A549 (cell line): ENCODE data around the gene GALNT15. TPM values are rescaled to one million over a fixed set of nuclear protein-coding genes. Genes with fewer than 3 reads are reported as not detected.

ENCODE experiments used
- ATAC-seq, 2 experiments: fragments of 200-7000 bp in 1 of 2; fragments of >200 bp in 1 of 2; cut with Nextera tagmentation in 1 of 2; cut with Tn5 transposase in 1 of 2; 3 replicates each; pipeline versions ENCODE4 v1.8.0 to v1.9.1; 2018 to 2020; ENCODE audit warnings: mild to moderate bottlenecking in 1 of 2, moderate library complexity in 1 of 2
- CTCF ChIA-PET: fragments of 300-600 bp; sonication (Branson Sonifier 250); formaldehyde crosslinking; extraction: SDS; loops from one replicate; lab custom pipeline; 2021; ENCODE audit warnings: antibody characterized with exemption, inconsistent platforms; lab: Yijun Ruan, JAX
- POLR2A ChIA-PET: fragments of 350-600 bp; formaldehyde crosslinking; extraction: SDS; loops from one replicate; lab custom pipeline; 2021; ENCODE audit warnings: antibody characterized with exemption, inconsistent platforms; lab: Yijun Ruan, JAX
- DNase-seq, 2 experiments: peaks; one replicate each; pipeline versions ENCODE4 v3.0.0 to v3.0.0-alpha.2; 2011 to 2016; ENCODE audit warnings: low read depth in 1 of 2, low spot score in 1 of 2
- FAIRE-seq: peaks from 2 replicates; lab custom pipeline; 2011; peaks lifted over from hg19 to GRCh38; lab: Jason Lieb, UNC
- H3K27ac ChIP-seq, 2 experiments: fragments of >200 bp; sonication (Bioruptor Twin); formaldehyde crosslinking; 3 replicates each; pipeline ENCODE4 v1.5.1; 2016 to 2017
- H3K4me1 ChIP-seq: fragments of >200 bp; sonication (Bioruptor Twin); formaldehyde crosslinking; 3 replicates; pipeline ENCODE4 v1.6.1; 2016
- H3K4me2 ChIP-seq: fragments of >200 bp; sonication (Bioruptor Twin); formaldehyde crosslinking; 3 replicates; pipeline ENCODE4 v1.6.1; 2016
- H3K4me3 ChIP-seq: fragments of >200 bp; sonication (Bioruptor Twin); formaldehyde crosslinking; 3 replicates; pipeline ENCODE4 v1.5.1; 2016
- H3K9me3 ChIP-seq: fragments of >200 bp; sonication (Bioruptor Twin); formaldehyde crosslinking; 3 replicates; pipeline ENCODE4 v1.6.1; 2016
- BHLHE40 ChIP-seq: IDR thresholded peaks from 2 replicates; pipeline ENCODE4 v1.6.1; 2012; ENCODE audit warnings: low read depth, low read length, inconsistent platforms
- CHD2 ChIP-seq: fragments of 150-350 bp; IDR thresholded peaks from 2 replicates; pipeline ENCODE4 v1.6.1; 2014; ENCODE audit warnings: low read length; ENCODE audit not compliant: partially characterized antibody
- CHD4 ChIP-seq: fragments of 200-600 bp; sonication (generic); IDR thresholded peaks from 2 replicates; pipeline ENCODE4 v1.6.1; 2016; ENCODE audit warnings: antibody characterized with exemption, mild to moderate bottlenecking, borderline replicate concordance
- CTCF ChIP-seq: fragments of >200 bp; sonication (Bioruptor Twin); formaldehyde crosslinking; IDR thresholded peaks from 3 replicates; pipeline ENCODE4 v1.5.1; 2016
- EHF ChIP-seq: fragments of 250-450 bp; sonication (Bioruptor Pico); IDR thresholded peaks from 2 replicates; pipeline ENCODE4 v1.5.0; 2020; ENCODE audit warnings: mild to moderate bottlenecking
- EHMT2 ChIP-seq: fragments of 200-600 bp; sonication (generic); IDR thresholded peaks from 2 replicates; pipeline ENCODE4 v1.6.1; 2016; ENCODE audit warnings: antibody characterized with exemption, low read depth, mild to moderate bottlenecking, moderate library complexity
- ELK1 ChIP-seq: fragments of 150-350 bp; IDR thresholded peaks from 2 replicates; pipeline ENCODE4 v1.6.1; 2014; ENCODE audit warnings: low read depth, mild to moderate bottlenecking, low read length
- EP300 ChIP-seq, 2 experiments: fragments of >200 bp; sonication (Bioruptor Twin); formaldehyde crosslinking; IDR thresholded peaks; 2 replicates in 1 of 2; 3 replicates in 1 of 2; pipeline ENCODE4 v1.6.1; 2016 to 2017
- HDAC2 ChIP-seq: fragments of 200-600 bp; sonication (generic); IDR thresholded peaks from 2 replicates; pipeline ENCODE4 v1.6.1; 2016
- HOXA7 ChIP-seq: fragments of 250-450 bp; sonication (Bioruptor Pico); IDR thresholded peaks from 2 replicates; pipeline ENCODE4 v1.5.0; 2020; ENCODE audit warnings: mild to moderate bottlenecking, moderate library complexity
- HOXB13 ChIP-seq: fragments of 250-450 bp; sonication (Bioruptor Pico); IDR thresholded peaks from 2 replicates; pipeline ENCODE4 v1.5.0; 2020; ENCODE audit warnings: low read depth, mild to moderate bottlenecking, moderate library complexity
- JUN ChIP-seq, 2 experiments: fragments of >200 bp; sonication (Bioruptor Twin); formaldehyde crosslinking; IDR thresholded peaks; 2 replicates in 1 of 2; 3 replicates in 1 of 2; pipeline ENCODE4 v1.6.1; 2016 to 2017
- JUNB ChIP-seq: fragments of >200 bp; sonication (Bioruptor Twin); formaldehyde crosslinking; IDR thresholded peaks from 2 replicates; pipeline ENCODE4 v1.6.1; 2016
- KDM5A ChIP-seq: fragments of 200-600 bp; sonication (generic); IDR thresholded peaks from 2 replicates; pipeline ENCODE4 v1.6.1; 2016; ENCODE audit warnings: antibody characterized with exemption, mild to moderate bottlenecking
- MAX ChIP-seq: IDR thresholded peaks from 2 replicates; pipeline ENCODE4 v1.6.1; 2012
- NR3C1 ChIP-seq: fragments of >200 bp; sonication (Bioruptor Twin); formaldehyde crosslinking; IDR thresholded peaks from 3 replicates; pipeline ENCODE4 v1.6.1; 2017
- POLR2A ChIP-seq: IDR thresholded peaks from 2 replicates; pipeline ENCODE4 v1.6.1; 2012; ENCODE audit warnings: mild to moderate bottlenecking, low read length
- REST ChIP-seq: fragments of 200-600 bp; sonication (generic); IDR thresholded peaks from 2 replicates; pipeline ENCODE4 v1.6.1; 2016; ENCODE audit warnings: antibody characterized with exemption, mild to moderate bottlenecking, moderate library complexity
- RNF2 ChIP-seq: fragments of 200-600 bp; sonication (generic); IDR thresholded peaks from 2 replicates; pipeline ENCODE4 v1.6.1; 2016; ENCODE audit warnings: low read depth, mild to moderate bottlenecking, antibody characterized with exemption, moderate library complexity, borderline replicate concordance
- TP53 ChIP-seq: fragments of 250-450 bp; sonication (Bioruptor Pico); IDR thresholded peaks from 2 replicates; pipeline ENCODE4 v1.5.0; 2021; ENCODE audit warnings: mild to moderate bottlenecking, moderate library complexity
- USF2 ChIP-seq: fragments of 450-650 bp; IDR thresholded peaks from 2 replicates; pipeline ENCODE4 v1.6.1; 2014; ENCODE audit warnings: antibody characterized with exemption
- ZFP36 ChIP-seq: fragments of 450-650 bp; IDR thresholded peaks from 2 replicates; pipeline ENCODE4 v1.6.1; 2014; ENCODE audit warnings: borderline replicate concordance; ENCODE audit not compliant: partially characterized antibody
- ZNF302 ChIP-seq: fragments of 250-450 bp; sonication (Bioruptor Pico); IDR thresholded peaks from 2 replicates; pipeline ENCODE4 v1.9.0; 2021; ENCODE audit warnings: inconsistent platforms, mild to moderate bottlenecking, moderate library complexity
- ZSCAN20 ChIP-seq: fragments of 250-450 bp; sonication (Bioruptor Pico); IDR thresholded peaks from 2 replicates; pipeline ENCODE4 v1.8.0; 2022; ENCODE audit warnings: mild to moderate bottlenecking, moderate library complexity
- WGBS: methylation state at CpG from one replicate; pipeline ENCODE4 v1.1.6; 2017; ENCODE audit errors: missing lambda C conversion rate; 5-methylcytosine and 5-hydroxymethylcytosine counted together
- polyA plus RNA-seq, 4 experiments: library from polyadenylated mRNA; depleted of rRNA in 3 of 4; stranded (reverse); fragments of >200 nt; fragmentation: RNase III in 1 of 4; extraction: RNeasy Plus Mini Kit Qiagen cat#74134 plus additional on column Dnase treatment in 1 of 4; gene quantifications; 2 replicates in 3 of 4; 3 replicates in 1 of 4; pipeline ENCODE4 v1.2.3, GENCODE V29; 2011 to 2017

The GALNT15 gene
- polyA plus RNA-seq, 2 of the 4 experiments (the other 2 are of a cell fraction): 0.04 TPM; not detected in 1

- Histone ChIP-seq H3K27ac (no peak overlapping the region), H3K4me3 (no peak overlapping the region), H3K4me2 (no peak overlapping the region), H3K9me3 (no peaks in the 10 kb centered on the region), H3K4me1 (no peaks in the 10 kb centered on the region)
- no peak for ATAC-seq
- no peak for FAIRE-seq
- ChIA-PET CTCF (no interaction called here), POLR2A (no interaction called here)
- no peak for TF ChIP-seq ZFP36
- no peak for TF ChIP-seq HOXA7 (CRISPR knock-in tag)
- TF ChIP-seq JUN (IDR thresholded peaks at IDR 0.05): no peak
- no peak for TF ChIP-seq EHMT2
- TF ChIP-seq ELK1: no peak
- no peak for TF ChIP-seq MAX
- no peak for TF ChIP-seq USF2
- TF ChIP-seq NR3C1: no peak
- TF ChIP-seq POLR2A: no peak
- no peak for TF ChIP-seq HDAC2
- no peak for TF ChIP-seq CHD2
- no peak for TF ChIP-seq ZSCAN20 (CRISPR knock-in tag)
- no peak for TF ChIP-seq JUNB
- no peak for DNase-seq
- 63% methylated on average over 3 of the region's 3 CpGs for WGBS
Observed at GRCh38 chr3:16219777-16220176, 45.3 kb downstream of the GALNT15 start.

GRCh38 chr3:16221990-16222389, 47.5 kb downstream of the GALNT15 start:
- ChIA-PET POLR2A (no interaction called here), CTCF (interaction anchor here (0.5 to 1.6 kb wide), 2 partner anchors 10 to 358 kb away, joined by 3 to 4 read pairs; no protein-coding TSS in a partner anchor)
- no peaks in the 10 kb centered on the region for H3K4me1 ChIP-seq
- TF ChIP-seq CHD4 (no peak), HOXB13 (no peak), EP300 (IDR thresholded peaks at IDR 0.05) (no peak), ZFP36 (no peak), RNF2 (no peak), REST (no peak), TP53 (no peak), ELK1 (no peak), CTCF (no peak), MAX (no peak), EHF (CRISPR knock-in tag) (no peak), ZNF302 (CRISPR knock-in tag) (no peak), POLR2A (no peak), KDM5A (no peak), BHLHE40 (no peak)
- H3K27ac ChIP-seq: no peak overlapping the region
- FAIRE-seq (no peak), DNase-seq (no peak), ATAC-seq (no peak)
- H3K9me3 ChIP-seq: no peaks in the 10 kb centered on the region
- WGBS: 69% methylated on average over 3 of the region's 3 CpGs
- H3K4me3 ChIP-seq: no peak overlapping the region
- H3K4me2 ChIP-seq: no peak overlapping the region
